SKM-1 (cell line): Measurements from ENCODE around the gene KIAA0408.
"Not testable (repeated sequence)": the region's sequence is repeated elsewhere in the genome, so short reads cannot be mapped to it uniquely, and the experiment has no call there.

ENCODE experiments used
- DNase-seq: peaks from one replicate; lab custom pipeline; 2025; ENCODE audit not compliant: unreplicated experiment; lab: John Stamatoyannopoulos, UW

KIAA0408 gene

DNA sequence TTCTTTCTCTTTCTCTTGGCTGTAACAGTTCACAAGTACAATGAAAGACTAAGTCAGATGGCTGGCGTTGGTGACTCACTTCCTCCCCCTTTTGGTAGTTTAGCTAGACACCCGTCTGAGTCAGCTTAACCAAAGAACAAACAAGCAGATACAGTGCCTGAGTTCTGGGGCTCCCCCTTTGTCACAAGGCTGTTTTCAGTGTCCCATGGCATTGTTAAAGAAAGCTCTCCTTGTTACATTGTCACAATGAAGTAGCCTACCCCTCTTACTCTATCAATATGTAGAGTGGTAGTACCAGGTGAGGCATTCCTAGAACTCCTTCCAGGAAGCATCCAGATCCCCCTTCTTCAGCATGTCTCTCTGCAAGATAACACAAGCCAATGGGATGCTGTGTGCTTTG, 38.6 kb downstream of the KIAA0408 start:
- DNase-seq, result peak; percentile 66

DNA sequence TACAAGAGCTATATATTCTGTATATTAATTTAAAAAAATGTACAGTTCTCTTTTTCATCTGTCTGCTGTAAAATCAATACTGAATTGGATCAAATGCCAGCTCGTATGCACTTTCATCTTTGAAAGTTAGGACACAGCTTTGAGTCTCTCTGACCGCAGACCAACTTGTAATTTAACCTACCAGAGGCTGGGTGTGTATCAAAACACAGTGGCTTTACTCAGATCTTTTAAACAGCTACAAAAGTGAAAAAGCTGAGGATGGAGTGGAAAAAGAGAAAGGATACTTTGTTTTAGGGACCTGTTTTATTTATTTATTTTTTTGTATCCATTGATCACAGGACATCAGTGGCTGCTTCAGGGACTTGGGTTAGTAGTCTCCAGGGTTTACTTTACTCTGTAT, 44.1 kb downstream of the KIAA0408 start:
- no peak for DNase-seq

DNA sequence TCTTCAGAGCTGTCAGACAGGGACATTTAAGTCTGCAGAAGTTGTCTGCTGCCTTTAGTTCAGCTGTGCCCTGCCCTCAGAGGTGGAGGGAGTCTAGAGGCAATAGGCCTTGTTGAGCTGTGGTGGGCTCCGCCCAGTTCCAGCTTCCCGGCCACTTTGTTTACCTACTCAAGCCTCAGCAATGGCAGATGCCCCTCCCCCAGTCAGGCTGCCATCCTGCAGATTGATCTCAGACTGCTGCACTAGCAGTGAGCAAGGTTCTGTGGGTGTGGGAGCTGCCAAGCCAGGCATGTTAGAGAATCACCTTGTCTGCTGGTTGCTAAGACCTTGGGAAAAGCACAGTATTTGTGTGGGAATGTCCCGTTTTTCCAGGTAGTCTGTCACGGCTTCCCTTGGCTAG, 46.1 kb downstream of the KIAA0408 start:
- DNase-seq, result not testable (repeated sequence)

DNA sequence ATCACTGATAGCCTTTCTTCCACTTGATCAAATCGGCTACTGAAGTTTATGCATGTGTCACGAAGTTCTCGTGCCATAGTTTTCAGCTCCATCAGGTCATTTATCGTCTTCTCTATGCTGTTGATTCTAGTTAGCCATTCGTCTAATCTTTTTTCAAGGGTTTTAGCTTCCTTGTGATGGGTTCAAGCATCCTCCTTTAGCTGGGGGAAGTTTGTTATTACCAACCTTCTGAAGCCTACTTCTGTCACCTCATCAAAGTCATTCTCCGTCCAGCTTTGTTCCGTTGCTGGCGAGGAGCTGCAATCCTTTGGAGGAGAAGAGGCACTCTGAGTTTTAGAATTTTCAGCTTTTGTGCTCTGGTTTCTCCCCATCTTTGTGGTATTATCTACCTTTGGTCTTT, 47.2 kb downstream of the KIAA0408 start:
- not testable (repeated sequence) for DNase-seq
